WTC11 (cell line): ENCODE results near the gene SULF2.

Source experiments
- AFF4 ChIP-seq: sonication (generic); formaldehyde crosslinking; IDR thresholded peaks from 2 replicates; pipeline ENCODE4 v1.8.1; 2023; ENCODE audit warnings: mild to moderate bottlenecking, missing genetic modification reagents, borderline replicate concordance
- CREB1 ChIP-seq: sonication (generic); formaldehyde crosslinking; IDR thresholded peaks from 2 replicates; pipeline ENCODE4 v1.8.0; 2023; ENCODE audit warnings: mild to moderate bottlenecking, missing genetic modification reagents
- HMGXB4 ChIP-seq: sonication (generic); formaldehyde crosslinking; IDR thresholded peaks from 2 replicates; pipeline ENCODE4 v1.8.1; 2023; ENCODE audit warnings: mild to moderate bottlenecking, moderate library complexity, missing genetic modification reagents
- JUN ChIP-seq: sonication (generic); formaldehyde crosslinking; IDR thresholded peaks from 2 replicates; pipeline ENCODE4 v1.8.0; 2023; ENCODE audit warnings: mild to moderate bottlenecking, missing genetic modification reagents
- MAX ChIP-seq: sonication (generic); formaldehyde crosslinking; IDR thresholded peaks from 2 replicates; pipeline ENCODE4 v1.8.0; 2022; ENCODE audit warnings: mild to moderate bottlenecking, missing genetic modification reagents
- NFE2L1 ChIP-seq: sonication (generic); formaldehyde crosslinking; IDR thresholded peaks from 2 replicates; pipeline ENCODE4 v1.8.1; 2023; ENCODE audit warnings: missing genetic modification reagents
- NFYB ChIP-seq: sonication (generic); formaldehyde crosslinking; conservative IDR thresholded peaks from 2 replicates; pipeline ENCODE4 v1.8.0; 2022; ENCODE audit warnings: low read depth, missing genetic modification reagents
- NR1H2 ChIP-seq: sonication (generic); formaldehyde crosslinking; IDR thresholded peaks from 2 replicates; pipeline ENCODE4 v1.9.0; 2021; ENCODE audit warnings: mild to moderate bottlenecking, moderate library complexity, missing genetic modification reagents
- NR3C1 ChIP-seq: sonication (generic); formaldehyde crosslinking; conservative IDR thresholded peaks from 2 replicates; pipeline ENCODE4 v1.8.1; 2023; ENCODE audit warnings: low read depth, mild to moderate bottlenecking, missing genetic modification reagents
- SMAD3 ChIP-seq: sonication (generic); formaldehyde crosslinking; IDR thresholded peaks from 2 replicates; pipeline ENCODE4 v1.8.0; 2022; ENCODE audit warnings: missing genetic modification reagents, mild to moderate bottlenecking, borderline replicate concordance
- TF ChIP-seq, protein P1 (sequence below): fragments of 200-600 bp; IDR thresholded peaks from 2 replicates; pipeline ENCODE4 v1.8.0; 2022; ENCODE audit warnings: antibody characterized with exemption
- TF ChIP-seq, protein P2 (sequence below): sonication (generic); formaldehyde crosslinking; IDR thresholded peaks from 2 replicates; pipeline ENCODE4 v1.8.1; 2023; ENCODE audit warnings: mild to moderate bottlenecking, missing genetic modification reagents, moderate library complexity
- TF ChIP-seq, protein P3 (sequence below): sonication (generic); formaldehyde crosslinking; IDR thresholded peaks from 2 replicates; pipeline ENCODE4 v1.8.0; 2023; ENCODE audit warnings: missing genetic modification reagents

GRCh38 chr20:47748069-47748468 lies 37.2 kb downstream of the SULF2 start:
- no peak for TF ChIP-seq JUN
- TF ChIP-seq, protein P1, sequence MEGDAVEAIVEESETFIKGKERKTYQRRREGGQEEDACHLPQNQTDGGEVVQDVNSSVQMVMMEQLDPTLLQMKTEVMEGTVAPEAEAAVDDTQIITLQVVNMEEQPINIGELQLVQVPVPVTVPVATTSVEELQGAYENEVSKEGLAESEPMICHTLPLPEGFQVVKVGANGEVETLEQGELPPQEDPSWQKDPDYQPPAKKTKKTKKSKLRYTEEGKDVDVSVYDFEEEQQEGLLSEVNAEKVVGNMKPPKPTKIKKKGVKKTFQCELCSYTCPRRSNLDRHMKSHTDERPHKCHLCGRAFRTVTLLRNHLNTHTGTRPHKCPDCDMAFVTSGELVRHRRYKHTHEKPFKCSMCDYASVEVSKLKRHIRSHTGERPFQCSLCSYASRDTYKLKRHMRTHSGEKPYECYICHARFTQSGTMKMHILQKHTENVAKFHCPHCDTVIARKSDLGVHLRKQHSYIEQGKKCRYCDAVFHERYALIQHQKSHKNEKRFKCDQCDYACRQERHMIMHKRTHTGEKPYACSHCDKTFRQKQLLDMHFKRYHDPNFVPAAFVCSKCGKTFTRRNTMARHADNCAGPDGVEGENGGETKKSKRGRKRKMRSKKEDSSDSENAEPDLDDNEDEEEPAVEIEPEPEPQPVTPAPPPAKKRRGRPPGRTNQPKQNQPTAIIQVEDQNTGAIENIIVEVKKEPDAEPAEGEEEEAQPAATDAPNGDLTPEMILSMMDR = no peak
- no peak for TF ChIP-seq CREB1 (CRISPR knock-in tag)
- no peak for TF ChIP-seq NR3C1 (CRISPR knock-in tag)
- TF ChIP-seq AFF4 (CRISPR knock-in tag) = no peak
- TF ChIP-seq SMAD3 = no peak
- TF ChIP-seq, protein P2, sequence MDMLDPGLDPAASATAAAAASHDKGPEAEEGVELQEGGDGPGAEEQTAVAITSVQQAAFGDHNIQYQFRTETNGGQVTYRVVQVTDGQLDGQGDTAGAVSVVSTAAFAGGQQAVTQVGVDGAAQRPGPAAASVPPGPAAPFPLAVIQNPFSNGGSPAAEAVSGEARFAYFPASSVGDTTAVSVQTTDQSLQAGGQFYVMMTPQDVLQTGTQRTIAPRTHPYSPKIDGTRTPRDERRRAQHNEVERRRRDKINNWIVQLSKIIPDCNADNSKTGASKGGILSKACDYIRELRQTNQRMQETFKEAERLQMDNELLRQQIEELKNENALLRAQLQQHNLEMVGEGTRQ (CRISPR knock-in tag) = no peak
- TF ChIP-seq MAX = no peak
- TF ChIP-seq, protein P3, sequence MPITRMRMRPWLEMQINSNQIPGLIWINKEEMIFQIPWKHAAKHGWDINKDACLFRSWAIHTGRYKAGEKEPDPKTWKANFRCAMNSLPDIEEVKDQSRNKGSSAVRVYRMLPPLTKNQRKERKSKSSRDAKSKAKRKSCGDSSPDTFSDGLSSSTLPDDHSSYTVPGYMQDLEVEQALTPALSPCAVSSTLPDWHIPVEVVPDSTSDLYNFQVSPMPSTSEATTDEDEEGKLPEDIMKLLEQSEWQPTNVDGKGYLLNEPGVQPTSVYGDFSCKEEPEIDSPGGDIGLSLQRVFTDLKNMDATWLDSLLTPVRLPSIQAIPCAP (CRISPR knock-in tag) = no peak
- no peak for TF ChIP-seq HMGXB4 (CRISPR knock-in tag)
- no peak for TF ChIP-seq NFYB (CRISPR knock-in tag)
- no peak for TF ChIP-seq NFE2L1
- TF ChIP-seq NR1H2 = no peak
